ENCODE results near the gene BOLA3.
"Not testable (repeated sequence)": the region's sequence is repeated elsewhere in the genome, so short reads cannot be mapped to it uniquely, and the experiment has no call there.

BOLA3 gene

DNA sequence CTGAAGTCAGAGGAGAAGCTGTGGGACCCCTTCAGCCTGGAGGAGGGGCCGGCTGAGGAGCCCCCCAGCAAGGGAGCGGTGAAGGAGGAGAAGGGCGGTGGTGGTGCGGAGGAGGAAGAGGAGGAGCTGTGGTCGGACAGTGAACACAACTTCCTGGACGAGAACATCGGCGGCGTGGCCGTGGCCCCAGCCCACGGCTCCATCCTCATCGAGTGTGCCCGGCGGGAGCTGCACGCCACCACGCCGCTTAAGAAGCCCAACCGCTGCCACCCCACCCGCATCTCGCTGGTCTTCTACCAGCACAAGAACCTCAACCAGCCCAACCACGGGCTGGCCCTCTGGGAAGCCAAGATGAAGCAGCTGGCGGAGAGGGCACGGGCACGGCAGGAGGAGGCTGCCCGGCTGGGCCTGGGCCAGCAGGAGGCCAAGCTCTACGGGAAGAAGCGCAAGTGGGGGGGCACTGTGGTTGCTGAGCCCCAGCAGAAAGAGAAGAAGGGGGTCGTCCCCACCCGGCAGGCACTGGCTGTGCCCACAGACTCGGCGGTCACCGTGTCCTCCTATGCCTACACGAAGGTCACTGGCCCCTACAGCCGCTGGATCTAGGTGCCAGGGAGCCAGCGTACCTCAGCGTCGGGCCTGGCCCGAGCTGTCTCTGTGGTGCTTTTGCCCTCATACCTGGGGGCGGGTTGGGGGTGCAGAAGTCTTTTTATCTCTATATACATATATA is 46.0 kb downstream of the BOLA3 start:
- DNase-seq = no peak

DNA sequence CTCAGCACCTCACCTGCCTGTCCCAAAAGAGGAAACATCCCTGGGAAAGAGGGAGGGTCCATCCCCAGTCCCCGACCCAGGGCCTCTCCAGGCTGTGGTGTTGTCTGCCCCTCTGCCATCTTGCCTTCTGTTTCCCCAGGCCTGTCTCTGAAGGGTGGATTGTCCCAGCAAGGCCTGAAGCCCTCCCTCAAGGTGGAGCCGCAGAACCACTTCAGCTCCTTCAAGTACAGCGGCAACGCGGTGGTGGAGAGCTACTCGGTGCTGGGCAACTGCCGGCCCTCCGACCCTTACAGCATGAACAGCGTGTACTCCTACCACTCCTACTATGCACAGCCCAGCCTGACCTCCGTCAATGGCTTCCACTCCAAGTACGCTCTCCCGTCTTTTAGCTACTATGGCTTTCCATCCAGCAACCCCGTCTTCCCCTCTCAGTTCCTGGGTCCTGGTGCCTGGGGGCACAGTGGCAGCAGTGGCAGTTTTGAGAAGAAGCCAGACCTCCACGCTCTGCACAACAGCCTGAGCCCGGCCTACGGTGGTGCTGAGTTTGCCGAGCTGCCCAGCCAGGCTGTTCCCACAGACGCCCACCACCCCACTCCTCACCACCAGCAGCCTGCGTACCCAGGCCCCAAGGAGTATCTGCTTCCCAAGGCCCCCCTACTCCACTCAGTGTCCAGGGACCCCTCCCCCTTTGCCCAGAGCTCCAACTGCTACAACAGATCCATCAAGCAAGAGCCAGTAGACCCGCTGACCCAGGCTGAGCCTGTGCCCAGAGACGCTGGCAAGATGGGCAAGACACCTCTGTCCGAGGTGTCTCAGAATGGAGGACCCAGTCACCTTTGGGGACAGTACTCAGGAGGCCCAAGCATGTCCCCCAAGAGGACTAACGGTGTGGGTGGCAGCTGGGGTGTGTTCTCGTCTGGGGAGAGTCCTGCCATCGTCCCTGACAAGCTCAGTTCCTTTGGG is 47.2 kb downstream of the BOLA3 start:
- DNase-seq = no peak

DNA sequence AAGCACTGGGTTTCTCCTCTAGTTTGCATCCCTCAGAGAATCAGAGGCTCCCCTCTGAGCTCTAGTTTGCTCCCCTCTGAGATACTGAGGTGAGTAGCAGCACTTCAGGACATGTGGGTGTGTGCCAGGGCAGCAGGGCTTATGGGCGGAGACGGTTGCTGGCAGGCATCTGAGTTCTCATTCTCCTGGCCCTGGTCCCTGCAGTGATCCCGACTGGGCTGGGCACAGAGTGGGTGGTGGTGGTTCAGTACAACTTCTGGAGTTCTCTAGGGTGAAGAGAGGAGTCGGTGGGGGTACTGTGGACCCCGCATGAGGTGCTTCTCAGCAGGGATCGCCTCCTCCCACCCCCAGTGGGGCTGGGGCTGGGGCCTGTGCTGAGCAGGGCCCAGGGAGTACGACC is 47.9 kb downstream of the BOLA3 start:
- no peak for DNase-seq

DNA sequence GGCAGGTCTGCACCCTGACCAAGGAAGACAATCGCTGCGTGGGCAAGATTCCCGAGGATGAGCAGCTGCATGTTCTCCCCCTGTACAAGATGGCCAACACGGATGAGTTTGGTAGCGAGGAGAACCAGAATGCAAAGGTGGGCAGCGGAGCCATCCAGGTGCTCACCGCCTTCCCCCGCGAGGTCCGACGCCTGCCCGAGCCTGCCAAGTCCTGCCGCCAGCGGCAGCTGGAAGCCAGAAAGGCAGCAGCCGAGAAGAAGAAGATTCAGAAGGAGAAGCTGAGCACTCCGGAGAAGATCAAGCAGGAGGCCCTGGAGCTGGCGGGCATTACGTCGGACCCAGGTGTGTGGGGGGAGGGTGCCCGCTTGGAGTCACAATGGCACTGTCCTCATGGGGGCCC is 48.4 kb downstream of the BOLA3 start:
- no peak for DNase-seq

DNA sequence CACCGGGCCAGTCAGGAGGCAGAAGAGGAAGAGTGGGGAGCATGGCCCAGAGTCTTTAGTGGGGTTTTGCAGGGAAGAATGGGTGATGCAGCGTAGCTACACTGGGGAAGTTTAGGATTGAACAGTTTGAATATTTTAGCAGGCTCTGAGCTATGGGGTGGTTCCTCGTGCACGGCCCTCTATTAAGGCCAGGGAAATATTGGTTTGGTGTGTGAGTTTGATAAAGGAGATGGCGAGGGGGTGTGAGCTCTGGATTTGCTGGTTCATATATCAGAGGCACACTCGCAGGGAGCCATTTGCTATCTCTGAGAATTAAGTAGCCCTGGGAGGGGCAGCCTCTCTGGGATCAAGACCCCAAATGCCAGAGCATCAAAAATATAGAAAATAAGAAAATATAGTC is 50.1 kb downstream of the BOLA3 start:
- no peak for DNase-seq

DNA sequence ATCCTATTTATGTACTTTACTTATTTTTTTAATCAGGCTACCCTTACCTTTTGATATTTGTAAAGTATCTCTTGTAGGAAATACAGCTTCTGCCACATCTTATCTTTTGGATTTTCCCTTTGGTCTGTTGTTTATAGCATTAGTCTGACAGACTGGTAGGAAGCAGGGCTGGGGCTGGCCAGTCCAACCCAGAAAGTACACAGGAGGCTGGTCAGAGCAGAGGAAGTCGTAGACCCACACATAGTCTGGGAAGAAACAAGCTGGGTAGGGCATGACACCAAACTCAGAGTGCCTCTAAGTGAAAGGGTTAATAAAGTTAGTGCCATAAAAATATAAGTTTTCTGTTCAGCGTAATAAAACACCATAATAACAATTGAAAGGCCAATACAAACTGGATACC is 51.7 kb downstream of the BOLA3 start:
- no peak for DNase-seq

DNA sequence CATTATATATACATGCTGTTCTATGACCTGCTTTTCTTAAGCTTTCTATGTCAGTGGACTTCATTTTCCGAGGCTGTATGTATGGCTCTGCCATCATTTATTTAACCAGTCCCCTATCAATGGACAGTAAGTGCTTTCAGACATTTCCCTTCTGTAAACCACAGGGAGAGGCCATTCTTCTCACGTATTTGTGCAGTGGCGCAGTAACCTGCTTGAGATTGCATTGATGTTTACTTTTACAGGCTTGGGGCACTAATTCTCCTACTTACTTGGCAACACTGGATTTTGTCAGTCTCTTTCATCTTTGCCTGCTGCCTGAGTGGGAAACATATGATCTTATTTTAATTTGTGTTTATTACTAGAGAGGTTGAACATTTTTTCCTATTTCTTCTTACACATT is 52.1 kb downstream of the BOLA3 start:
- no peak for DNase-seq

DNA sequence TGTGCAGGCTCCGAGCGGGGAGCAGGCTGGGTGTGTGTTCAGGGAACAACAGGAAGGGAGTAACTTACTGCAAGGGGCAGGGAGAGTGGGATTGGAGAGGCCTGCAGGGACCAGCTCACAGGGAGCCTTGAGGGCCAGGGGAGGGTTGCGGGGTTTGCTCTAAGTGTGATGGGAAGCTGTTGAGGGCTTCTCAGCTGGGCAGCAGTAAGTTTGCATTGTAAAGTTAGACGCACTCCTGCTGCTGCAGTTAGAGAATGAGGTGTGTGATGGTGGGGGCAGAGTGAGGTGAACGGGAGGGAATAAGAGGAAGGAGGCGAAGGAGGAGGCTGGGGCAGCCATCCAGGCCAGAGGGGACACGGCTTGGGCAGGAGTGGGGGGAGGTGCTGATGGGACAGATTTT is 53.4 kb downstream of the BOLA3 start:
- no peak for DNase-seq

DNA sequence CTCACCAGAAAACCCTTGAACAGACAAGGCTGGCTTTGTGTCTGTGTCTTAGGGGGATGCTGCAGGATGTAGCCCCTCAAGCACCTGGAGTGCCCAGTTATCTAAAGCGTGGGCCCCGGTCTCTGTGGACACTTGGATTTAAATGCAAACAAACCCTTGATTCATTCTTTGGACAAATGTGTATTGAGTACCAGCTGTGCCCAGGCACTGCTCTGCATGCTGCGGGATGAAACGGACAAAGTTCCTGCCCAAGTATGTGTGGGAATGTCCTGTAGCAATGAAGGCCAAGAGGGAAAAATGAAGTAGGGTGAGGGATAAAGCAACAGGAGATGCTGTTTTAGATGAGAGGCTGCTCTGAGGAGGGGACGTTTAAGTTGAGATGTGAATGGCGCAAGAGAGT is 53.9 kb downstream of the BOLA3 start:
- DNase-seq = no peak

DNA sequence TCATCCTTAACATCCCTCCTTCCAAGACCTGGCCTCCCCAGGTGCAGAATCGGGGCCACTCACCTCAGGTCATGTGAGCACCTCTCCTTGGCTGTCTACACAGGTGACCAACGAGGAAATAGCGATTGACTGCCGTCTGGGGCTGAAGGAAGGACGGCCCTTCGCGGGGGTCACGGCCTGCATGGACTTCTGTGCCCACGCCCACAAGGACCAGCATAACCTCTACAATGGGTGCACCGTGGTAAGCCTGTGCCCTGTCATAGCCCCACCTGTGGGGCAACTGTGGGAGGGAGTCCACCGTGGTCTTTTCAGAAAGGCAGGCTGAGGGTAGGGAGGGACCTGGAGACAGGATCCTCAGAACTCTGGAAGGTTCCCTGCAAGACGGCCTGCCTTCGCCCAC is 54.3 kb downstream of the BOLA3 start:
- DNase-seq = no peak

DNA sequence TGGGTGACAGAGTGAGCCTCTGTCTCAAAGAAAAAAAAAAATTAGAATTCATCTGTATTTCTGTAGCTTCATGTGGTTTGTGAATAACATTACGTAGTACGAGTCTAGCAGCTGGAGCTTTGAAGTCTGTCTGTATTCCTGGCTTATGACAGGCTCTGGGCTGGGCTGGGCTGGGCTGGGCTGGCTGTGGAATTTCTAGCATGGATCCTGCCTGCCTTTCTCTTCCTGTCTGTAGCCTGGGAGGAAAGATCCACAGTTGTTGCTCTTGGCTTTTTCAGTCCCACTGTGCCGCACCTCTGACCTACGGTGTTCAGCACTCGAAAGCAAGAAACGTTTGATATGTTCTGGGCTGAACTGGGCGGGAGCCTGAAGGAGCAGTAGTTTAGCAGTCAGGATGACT is 55.4 kb downstream of the BOLA3 start:
- DNase-seq = no peak

DNA sequence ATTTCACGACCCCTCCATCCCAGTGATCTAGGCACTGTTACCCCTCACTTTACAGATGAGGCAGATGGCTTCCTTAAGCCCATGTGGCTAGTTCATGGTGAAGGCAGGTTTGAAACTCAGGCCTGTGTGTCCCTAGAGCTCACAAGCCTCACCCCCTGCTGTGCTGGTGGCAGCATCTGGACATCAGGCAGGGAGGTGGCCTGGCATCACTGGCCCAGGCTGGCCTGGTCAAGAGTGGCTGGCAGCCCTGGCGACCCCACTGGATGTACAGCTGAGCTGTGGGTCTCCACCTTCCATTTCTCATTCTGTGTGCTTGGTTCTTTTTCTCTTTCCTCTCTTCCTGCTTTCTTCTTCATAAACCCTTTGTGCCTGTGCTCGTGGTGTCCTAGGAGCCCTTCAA is 56.3 kb downstream of the BOLA3 start:
- DNase-seq = no peak

DNA sequence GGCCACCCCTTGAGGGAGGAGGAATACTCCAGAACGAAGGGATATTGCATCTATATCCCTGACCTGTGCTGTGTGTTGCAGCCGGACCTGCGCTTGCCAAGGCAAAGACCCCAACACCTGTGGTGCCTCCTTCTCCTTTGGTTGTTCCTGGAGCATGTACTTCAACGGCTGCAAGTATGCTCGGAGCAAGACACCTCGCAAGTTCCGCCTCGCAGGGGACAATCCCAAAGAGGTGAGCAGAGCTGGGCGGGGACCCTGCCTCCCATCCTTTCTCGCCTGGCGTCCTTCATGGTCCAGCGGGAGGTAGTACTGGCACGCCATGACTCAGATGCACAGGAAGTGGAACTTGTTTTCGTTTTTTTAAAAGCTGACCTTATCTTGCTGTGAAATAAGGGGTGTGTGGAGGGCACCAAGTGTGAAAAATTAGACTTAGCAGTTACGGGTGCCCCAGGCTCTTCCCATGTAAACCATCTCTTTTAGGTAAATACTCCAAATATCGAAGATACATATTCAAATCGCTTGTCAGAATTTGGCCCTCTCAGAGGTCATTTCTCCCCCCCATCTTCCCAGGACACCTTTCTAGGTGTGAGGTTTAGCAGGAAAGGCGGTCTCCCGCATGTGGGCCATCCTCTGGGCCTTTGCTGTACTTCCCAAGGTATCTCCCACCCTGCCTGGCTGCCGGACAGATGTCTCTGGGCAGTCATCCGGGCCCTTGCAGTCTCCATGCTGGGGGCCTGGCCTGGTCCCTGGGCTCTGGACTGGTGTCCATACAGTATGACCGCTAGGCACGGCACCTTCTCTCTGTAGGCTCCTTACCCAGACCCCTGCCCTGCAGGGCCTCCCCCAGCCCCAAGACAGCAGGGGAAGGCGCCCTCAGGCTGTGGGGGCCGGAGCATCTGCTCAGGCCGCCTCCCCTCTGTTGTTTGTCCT is 57.6 kb downstream of the BOLA3 start:
- DNase-seq = no peak

DNA sequence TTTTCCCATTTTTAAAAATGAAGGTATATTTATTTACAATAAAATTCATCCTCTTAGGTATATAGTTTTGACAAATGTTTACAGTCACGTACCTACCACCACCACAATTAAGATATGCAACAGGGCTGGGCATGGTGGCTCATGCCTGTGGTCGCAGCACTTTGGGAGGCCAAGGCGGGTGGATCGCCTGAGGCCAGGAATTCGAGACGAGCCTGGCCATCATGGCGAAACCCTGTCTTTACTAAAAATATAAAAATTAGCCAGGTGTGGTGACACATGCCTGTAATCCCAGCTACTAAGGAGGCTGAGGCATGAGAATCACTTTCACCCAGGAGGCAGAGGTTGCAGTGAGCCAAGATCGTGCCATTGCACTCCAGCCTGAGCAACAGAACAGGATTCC is 59.0 kb downstream of the BOLA3 start:
- not testable (repeated sequence) for DNase-seq

DNA sequence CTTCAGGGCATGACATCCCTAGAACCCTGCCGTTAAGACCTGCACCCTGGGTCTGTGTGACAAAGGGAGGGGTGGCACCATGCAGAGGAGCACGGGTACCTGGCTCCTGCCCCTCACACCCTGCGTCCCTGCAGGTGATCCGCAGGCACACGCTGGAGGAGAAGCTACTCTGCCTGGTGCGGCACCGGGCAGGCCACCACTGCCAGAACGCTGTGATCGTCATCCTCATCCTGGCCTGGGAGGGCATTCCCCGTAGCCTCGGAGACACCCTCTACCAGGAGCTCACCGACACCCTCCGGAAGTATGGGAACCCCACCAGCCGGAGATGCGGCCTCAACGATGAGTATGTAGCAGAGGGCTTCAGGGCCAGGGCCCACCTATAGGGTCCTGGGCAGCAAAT is 60.0 kb downstream of the BOLA3 start:
- DNase-seq = no peak

DNA sequence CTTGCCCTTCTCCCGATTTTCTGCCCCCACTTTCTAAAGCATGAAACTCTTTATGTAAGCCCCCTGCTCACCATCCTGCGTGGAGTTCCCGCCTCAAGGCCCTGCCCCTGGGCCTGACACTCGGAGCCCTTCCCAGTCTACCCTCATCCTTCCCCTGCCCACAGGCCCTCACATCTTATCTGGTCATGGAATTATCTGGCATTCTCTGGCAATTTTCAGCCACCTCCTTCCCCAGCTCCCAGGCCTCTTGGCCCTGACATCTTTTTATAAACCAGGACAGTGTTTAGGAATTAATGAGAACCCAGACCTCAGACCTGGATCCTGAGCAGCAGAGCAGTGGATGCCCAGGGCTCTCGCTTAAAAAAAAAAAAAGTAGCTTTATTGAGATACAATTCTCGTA is 61.7 kb downstream of the BOLA3 start:
- DNase-seq = no peak

All from NCI-H748 treated with DMSO at 0.1 percent for 48 hours (cell line).